ENCODE results near the gene CD79B. TPM values are rescaled to one million over a fixed set of nuclear protein-coding genes. Genes with fewer than 3 reads are reported as not detected.
"Not testable (repeated sequence)": the region's sequence is repeated elsewhere in the genome, so short reads cannot be mapped to it uniquely, and the experiment has no call there.

Gene CD79B
- polyA plus RNA-seq, 4 donors = 1.2 to 3.5 (median 2.7) TPM

GRCh38 chr17:63881935-63882601 is 50.1 kb downstream of the CD79B start, which contains the start of gene GH2:
GH2 (minus strand) TSS chr17:63881944; CDS start chr17:63881801, 143 bp downstream.
- peak in 1 of 4 donors; percentile 21 for DNase-seq (ENCODE audit: low read depth in 4 of 4, low spot score in 3 of 4)

DNA sequence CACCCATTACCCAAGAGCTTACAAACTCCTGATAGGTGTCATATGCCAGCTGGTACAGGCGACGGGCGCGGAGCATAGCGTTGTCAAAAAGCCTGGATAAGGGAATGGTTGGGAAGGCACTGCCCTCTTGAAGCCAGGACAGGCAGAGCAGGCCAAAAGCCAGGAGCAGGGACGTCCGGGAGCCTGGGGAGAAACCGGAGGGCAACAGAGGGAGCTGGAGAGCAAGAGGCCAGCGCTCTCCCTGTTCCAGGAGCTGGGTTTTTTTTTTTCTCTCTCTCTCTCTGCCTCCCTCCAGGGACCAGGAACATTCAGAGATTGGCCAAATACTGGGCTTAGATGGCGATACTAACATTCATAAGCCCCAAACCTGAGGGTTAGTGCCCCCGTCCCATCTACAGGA is 50.8 kb downstream of the CD79B start:
- not testable (repeated sequence) for DNase-seq (ENCODE audit: low read depth in 4 of 4, low spot score in 3 of 4)

- no peak for DNase-seq (ENCODE audit: low read depth in 4 of 4, low spot score in 3 of 4)
These were observed 51.4 kb downstream of the CD79B start for GRCh38 chr17:63880706-63881105.

Other genes with a start within 250 kb of the CD79B start
- gene LIMD2, start 232.2 kb downstream of the CD79B start, polyA plus RNA-seq (ENCODE audit: insufficient read length in 4 of 4) = 10 to 100 TPM; 20.0 to 37.0 (median 23.2) TPM
- 10 to 100 TPM; 36.6 to 73.5 (median 44.7) TPM for gene STRADA, start 190.5 kb downstream of the CD79B start, polyA plus RNA-seq (ENCODE audit: insufficient read length in 4 of 4)
- gene CCDC47, start 158.7 kb downstream of the CD79B start, polyA plus RNA-seq (ENCODE audit: insufficient read length in 4 of 4) = 100 to 1,000 TPM in 2 of 4 donors, 10 to 100 TPM in 2; 60.3 to 120 (median 105) TPM
- gene DDX42, start 158.2 kb downstream of the CD79B start, polyA plus RNA-seq (ENCODE audit: insufficient read length in 4 of 4) = 100 to 1,000 TPM; 155 to 200 (median 186) TPM
- 100 to 1,000 TPM; 122 to 197 (median 173) TPM for gene PSMC5, start 104.9 kb downstream of the CD79B start, polyA plus RNA-seq (ENCODE audit: insufficient read length in 4 of 4)
- 10 to 100 TPM; 40.5 to 83.2 (median 59.9) TPM for gene FTSJ3, start 104.7 kb downstream of the CD79B start, polyA plus RNA-seq (ENCODE audit: insufficient read length in 4 of 4)
- 10 to 100 TPM; 42.7 to 61.0 (median 55.5) TPM for gene SMARCD2, start 89.6 kb downstream of the CD79B start, polyA plus RNA-seq (ENCODE audit: insufficient read length in 4 of 4)
- gene CSH2, start 58.7 kb downstream of the CD79B start, polyA plus RNA-seq (ENCODE audit: insufficient read length in 4 of 4) = under 1 TPM in 2 of 4 donors, not detected in 2; 0.17 to 0.90 TPM
- gene GH2, start 50.4 kb downstream of the CD79B start, polyA plus RNA-seq (ENCODE audit: insufficient read length in 4 of 4) = not detected
- 1 to 10 TPM in 1 of 4 donors, not detected in 3; 2.7 TPM for gene CSH1, start 35.8 kb downstream of the CD79B start, polyA plus RNA-seq (ENCODE audit: insufficient read length in 4 of 4)
- not detected for gene CSHL1, start 21.1 kb downstream of the CD79B start, polyA plus RNA-seq (ENCODE audit: insufficient read length in 4 of 4)
- gene GH1, start 13.5 kb downstream of the CD79B start, polyA plus RNA-seq (ENCODE audit: insufficient read length in 4 of 4) = not detected
- gene SCN4A, start 40.6 kb upstream of the CD79B start, polyA plus RNA-seq (ENCODE audit: insufficient read length in 4 of 4) = 1 to 10 TPM in 2 of 4 donors, under 1 TPM in 2; 0.67 to 1.5 (median 1.1) TPM
- 1 to 10 TPM; 1.2 to 3.9 (median 3.1) TPM for gene PRR29, start 66.0 kb upstream of the CD79B start, polyA plus RNA-seq (ENCODE audit: insufficient read length in 4 of 4)
- gene ICAM2, start 88.3 kb upstream of the CD79B start, polyA plus RNA-seq (ENCODE audit: insufficient read length in 4 of 4) = 10 to 100 TPM; 21.7 to 27.7 (median 26.7) TPM
- 1 to 10 TPM; 8.0 to 9.5 (median 9.0) TPM for gene ERN1, start 197.8 kb upstream of the CD79B start, polyA plus RNA-seq (ENCODE audit: insufficient read length in 4 of 4)